Hindlimb muscle (tissue), 1 donor: ENCODE measurements around the gene EPB42. TPM values are rescaled to one million over a fixed set of nuclear protein-coding genes. Genes with fewer than 3 reads are reported as not detected.
"Not testable (repeated sequence)": the region's sequence is repeated elsewhere in the genome, so short reads cannot be mapped to it uniquely, and the experiment has no call there.

Experiments used
- DNase-seq: peaks from one replicate; pipeline ENCODE4 v3.0.0-alpha.2; 2013
- polyA plus RNA-seq: library from polyadenylated mRNA; unstranded; fragments of 120-200 nt; gene quantifications from one replicate; pipeline ENCODE4 v1.2.1, GENCODE V29; 2013; ENCODE audit not compliant: insufficient read length

Gene EPB42
- polyA plus RNA-seq, 1 donor = 2.5 TPM

GRCh38 chr15:43184407-43185124, 36.3 kb downstream of the EPB42 start:
- no peak for DNase-seq

GRCh38 chr15:43183270-43183669, 37.5 kb downstream of the EPB42 start:
- DNase-seq = no peak

- not testable (repeated sequence) for DNase-seq
Observed at GRCh38 chr15:43177147-43177546, 43.7 kb downstream of the EPB42 start.

GRCh38 chr15:43175656-43176309, 45.0 kb downstream of the EPB42 start:
- not testable (repeated sequence) for DNase-seq

- no peak for DNase-seq
Observed at GRCh38 chr15:43169888-43170287, 50.9 kb downstream of the EPB42 start.

GRCh38 chr15:43168192-43169107, 52.4 kb downstream of the EPB42 start:
- no peak for DNase-seq

GRCh38 chr15:43167261-43167660, 53.6 kb downstream of the EPB42 start:
- not testable (repeated sequence) for DNase-seq

GRCh38 chr15:43165801-43166325, 55.0 kb downstream of the EPB42 start:
- no peak for DNase-seq

- DNase-seq = no peak
Observed at GRCh38 chr15:43153269-43153668, 67.5 kb downstream of the EPB42 start.

GRCh38 chr15:43151688-43152087, 69.1 kb downstream of the EPB42 start:
- DNase-seq = no peak

GRCh38 chr15:43150191-43150929, 70.5 kb downstream of the EPB42 start:
- no peak for DNase-seq

Other genes with a start within 250 kb of the EPB42 start
- gene UBR1, start 115.0 kb downstream of the EPB42 start, polyA plus RNA-seq = 27.0 TPM
- 9.4 TPM for gene TMEM62, start 87.4 kb downstream of the EPB42 start, polyA plus RNA-seq
- gene CCNDBP1, start 35.6 kb downstream of the EPB42 start, polyA plus RNA-seq = 39.9 TPM
- 0.08 TPM for gene TGM5, start 45.9 kb upstream of the EPB42 start, polyA plus RNA-seq
- gene TGM7, start 81.2 kb upstream of the EPB42 start, polyA plus RNA-seq = not detected
- gene LCMT2, start 109.6 kb upstream of the EPB42 start, polyA plus RNA-seq = 6.1 TPM
- gene ZSCAN29, start 150.0 kb upstream of the EPB42 start, polyA plus RNA-seq = 16.5 TPM
- gene TUBGCP4, start 150.1 kb upstream of the EPB42 start, polyA plus RNA-seq = 13.7 TPM